Keratinocyte (primary cell): ENCODE data around the gene CCL27. TPM values are rescaled to one million over a fixed set of nuclear protein-coding genes. Genes with fewer than 3 reads are reported as not detected.

Experiments used
- DNase-seq: peaks from one replicate; pipeline ENCODE4 v3.0.0-alpha.2; 2011; ENCODE audit warnings: low read depth, missing footprints, low spot score
- FAIRE-seq: peaks from 2 replicates; lab custom pipeline; 2011; peaks lifted over from hg19 to GRCh38; lab: Jason Lieb, UNC
- H2AFZ ChIP-seq: 2 replicates; pipeline ENCODE4 v1.6.0; 2012; ENCODE audit warnings: low read length, control low read depth, inconsistent platforms; ENCODE audit not compliant: control insufficient read depth
- H3K27ac ChIP-seq: 2 replicates; pipeline ENCODE4 v1.5.1; 2011; ENCODE audit warnings: low read length; ENCODE audit not compliant: control insufficient read depth, insufficient read depth
- H3K27me3 ChIP-seq: 3 replicates; pipeline ENCODE4 v1.6.0; 2011; ENCODE audit warnings: low read length; ENCODE audit not compliant: control insufficient read depth, insufficient read depth; ENCODE audit errors: extremely low read depth
- H3K36me3 ChIP-seq, 2 experiments: 2 replicates in 1 of 2; 3 replicates in 1 of 2; pipeline ENCODE4 v1.5.1; 2011; ENCODE audit warnings: low read length in 2 of 2, mild to moderate bottlenecking in 1 of 2; ENCODE audit not compliant: control insufficient read depth in 2 of 2, insufficient read depth in 2 of 2; ENCODE audit errors: extremely low read depth in 1 of 2
- H3K4me1 ChIP-seq: 3 replicates; pipeline ENCODE4 v1.5.1; 2011; ENCODE audit warnings: low read length; ENCODE audit not compliant: control insufficient read depth, insufficient read depth; ENCODE audit errors: extremely low read depth
- H3K4me2 ChIP-seq: 3 replicates; pipeline ENCODE4 v1.6.0; 2011; ENCODE audit warnings: low read depth, low read length; ENCODE audit not compliant: control insufficient read depth, insufficient read depth; ENCODE audit errors: extremely low read depth
- H3K4me3 ChIP-seq, 3 experiments: fragments of 200-600 bp in 1 of 3; sonication (generic) in 1 of 3; 2 replicates in 2 of 3; 3 replicates in 1 of 3; pipeline ENCODE4 v1.5.1; 2011 to 2016; ENCODE audit warnings: low read length in 3 of 3, mild to moderate bottlenecking in 3 of 3, control low read depth in 2 of 3, inconsistent platforms in 1 of 3, low read depth in 1 of 3, mixed read lengths in 1 of 3, mixed run types in 1 of 3, moderate library complexity in 1 of 3; ENCODE audit not compliant: control insufficient read depth in 2 of 3, insufficient read depth in 2 of 3; ENCODE audit errors: extremely low read depth in 1 of 3
- H3K79me2 ChIP-seq: 2 replicates; pipeline ENCODE4 v1.6.0; 2012; ENCODE audit warnings: low read length; ENCODE audit not compliant: control insufficient read depth, insufficient read depth
- H3K9ac ChIP-seq: 3 replicates; pipeline ENCODE4 v1.6.0; 2011; ENCODE audit warnings: low read length; ENCODE audit not compliant: control insufficient read depth, insufficient read depth; ENCODE audit errors: extremely low read depth
- H3K9me1 ChIP-seq: 3 replicates; pipeline ENCODE4 v1.6.0; 2011; ENCODE audit warnings: low read length; ENCODE audit not compliant: control insufficient read depth, insufficient read depth; ENCODE audit errors: extremely low read depth
- H3K9me3 ChIP-seq: 2 replicates; pipeline ENCODE4 v1.5.1; 2012; ENCODE audit warnings: low read depth, low read length; ENCODE audit not compliant: control insufficient read depth
- H4K20me1 ChIP-seq: 3 replicates; pipeline ENCODE4 v1.6.0; 2011; ENCODE audit warnings: low read length; ENCODE audit not compliant: control insufficient read depth, insufficient read depth; ENCODE audit errors: extremely low read depth
- CTCF ChIP-seq, 3 experiments: IDR thresholded peaks in 1 of 3; conservative IDR thresholded peaks in 1 of 3; optimal IDR thresholded peaks in 1 of 3; 2 replicates in 2 of 3; 3 replicates in 1 of 3; pipeline versions ENCODE3 to v1.5.1; 2011; ENCODE audit warnings: low read length in 3 of 3, mild to moderate bottlenecking in 3 of 3, moderate library complexity in 2 of 3, control low read depth in 1 of 3, inconsistent platforms in 1 of 3; ENCODE audit not compliant: insufficient read depth in 2 of 3; ENCODE audit errors: extremely low read depth in 1 of 3
- EZH2 ChIP-seq: IDR thresholded peaks from one replicate; pipeline ENCODE4 v1.6.1; 2012; ENCODE audit warnings: inconsistent platforms, mild to moderate bottlenecking, low read length, moderate library complexity
- dilution Hi-C: fragments of 300-500 bp; cut with MboI; formaldehyde crosslinking; loops from one replicate; pipeline ENCODE4 v1.7.0; 2020; ENCODE audit warnings: low sequenced_read_pairs; ENCODE audit not compliant: extremely low pct_ligation_motif_present
- polyA plus RNA-seq, 5 experiments: library from polyadenylated mRNA; depleted of rRNA in 3 of 5; stranded (reverse) in 3 of 5; stranded (forward) in 1 of 5; unstranded in 1 of 5; fragments of >200 nt; gene quantifications; 1 replicate in 1 of 5; 2 replicates in 3 of 5; 3 replicates in 1 of 5; pipeline versions ENCODE4 v1.2.1 to v1.2.3, GENCODE V29; 2011 to 2012; ENCODE audit warnings: missing spikeins in 2 of 5, low read depth in 1 of 5, low replicate concordance in 1 of 5

The CCL27 gene
- polyA plus RNA-seq, 1 donor (not counting 4 experiments of a cell fraction or from before 2014, with no cell fraction given), result 0.46 TPM

GRCh38 chr9:34686231-34686630, 23.8 kb upstream of the CCL27 start:
- no peak overlapping the region for H3K27ac ChIP-seq
- dilution Hi-C loops, result no loop called here
- no peaks in the 10 kb centered on the region for H3K9me3 ChIP-seq
- DNase-seq (no peak), FAIRE-seq (no peak)
- H3K4me3 ChIP-seq, result no peak overlapping the region
- peaks cover 0 to 3% of the 10 kb centered on the region in 2 experiments for H3K36me3 ChIP-seq
- H3K9ac ChIP-seq, result no peak overlapping the region
- no peaks in the 10 kb centered on the region for H4K20me1 ChIP-seq
- no peaks in the 10 kb centered on the region for H3K9me1 ChIP-seq
- H3K4me2 ChIP-seq, result no peak overlapping the region
- no peaks in the 10 kb centered on the region for H3K27me3 ChIP-seq
- H2AFZ ChIP-seq, result no peak overlapping the region
- TF ChIP-seq CTCF (optimal IDR thresholded peaks at IDR 0.05 in 1 of 3, IDR thresholded peaks at IDR 0.05 in 1 of 3, conservative IDR thresholded peaks at IDR 0.05 in 1 of 3; ENCODE audit: extremely low read depth in 1 of 3, insufficient read depth in 2 of 3, low read length in 3 of 3) (no peak), EZH2 (no peak)
- no peaks in the 10 kb centered on the region for H3K4me1 ChIP-seq
- no peaks in the 10 kb centered on the region for H3K79me2 ChIP-seq

- Histone ChIP-seq H3K9me1 (no peaks in the 10 kb centered on the region), H3K79me2 (no peaks in the 10 kb centered on the region), H3K4me2 (no peak overlapping the region), H3K4me3 (no peak overlapping the region), H4K20me1 (no peaks in the 10 kb centered on the region), H3K27me3 (no peaks in the 10 kb centered on the region), H3K36me3 (peaks cover 0 to 3% of the 10 kb centered on the region in 2 experiments), H3K27ac (no peak overlapping the region), H3K9ac (no peak overlapping the region), H3K4me1 (no peaks in the 10 kb centered on the region), H3K9me3 (no peaks in the 10 kb centered on the region), H2AFZ (no peak overlapping the region)
- no peak for FAIRE-seq
- TF ChIP-seq CTCF (optimal IDR thresholded peaks at IDR 0.05 in 1 of 3, IDR thresholded peaks at IDR 0.05 in 1 of 3, conservative IDR thresholded peaks at IDR 0.05 in 1 of 3; ENCODE audit: extremely low read depth in 1 of 3, insufficient read depth in 2 of 3, low read length in 3 of 3) (no peak), EZH2 (no peak)
- dilution Hi-C loops, result no loop called here
- DNase-seq, result no peak
These were observed 23.1 kb upstream of the CCL27 start for GRCh38 chr9:34685591-34685990.
